SK-N-SH treated with all-trans-retinoic acid at 6 μM for 48 hours (cell line): ENCODE data around the gene C21orf58.

Source experiments
- ATAC-seq: fragments of 200-7000 bp; cut with Tn5 transposase; 3 replicates; pipeline ENCODE4 v1.9.1; 2020; ENCODE audit warnings: mild to moderate bottlenecking, moderate library complexity
- ARNTL ChIP-seq: fragments of 450-650 bp; formaldehyde crosslinking; IDR thresholded peaks from 2 replicates; pipeline ENCODE4 v1.5.0; 2020; ENCODE audit warnings: low read depth, mild to moderate bottlenecking, moderate library complexity, borderline replicate concordance
- CREB5 ChIP-seq: fragments of 250-450 bp; sonication (Bioruptor Pico); IDR thresholded peaks from 2 replicates; pipeline ENCODE4 v1.5.1; 2020; ENCODE audit warnings: low read depth, mild to moderate bottlenecking, moderate library complexity
- CSDC2 ChIP-seq: fragments of 250-450 bp; sonication (Bioruptor Pico); IDR thresholded peaks from 2 replicates; pipeline ENCODE4 v1.5.0; 2020; ENCODE audit warnings: mild to moderate bottlenecking, moderate library complexity
- CSRNP3 ChIP-seq: fragments of 250-450 bp; sonication (Bioruptor Pico); IDR thresholded peaks from 2 replicates; pipeline ENCODE4 v1.5.1; 2021; ENCODE audit warnings: mild to moderate bottlenecking, moderate library complexity
- ESRRG ChIP-seq: fragments of 250-450 bp; sonication (Bioruptor Pico); IDR thresholded peaks from 2 replicates; pipeline ENCODE4 v1.6.1; 2021; ENCODE audit warnings: mild to moderate bottlenecking
- GLIS3 ChIP-seq: fragments of 250-450 bp; sonication (Bioruptor Pico); IDR thresholded peaks from 2 replicates; pipeline ENCODE4 v1.5.0; 2020; ENCODE audit warnings: mild to moderate bottlenecking, moderate library complexity
- ISL1 ChIP-seq: fragments of 250-450 bp; sonication (Bioruptor Pico); IDR thresholded peaks from 2 replicates; pipeline ENCODE4 v2.1.2; 2022; ENCODE audit warnings: mild to moderate bottlenecking, moderate library complexity
- OSR1 ChIP-seq: fragments of 250-450 bp; sonication (Bioruptor Pico); IDR thresholded peaks from 2 replicates; pipeline ENCODE4 v1.8.0; 2022; ENCODE audit warnings: moderate library complexity, mild to moderate bottlenecking, inconsistent platforms
- PATZ1 ChIP-seq: fragments of 250-450 bp; sonication (Bioruptor Pico); IDR thresholded peaks from 2 replicates; pipeline ENCODE4 v1.8.0; 2020; ENCODE audit warnings: mild to moderate bottlenecking, moderate library complexity, borderline replicate concordance
- POU6F1 ChIP-seq: fragments of 250-450 bp; sonication (Bioruptor Pico); IDR thresholded peaks from 2 replicates; pipeline ENCODE4 v1.8.0; 2021; ENCODE audit warnings: low read depth, mild to moderate bottlenecking, moderate library complexity, borderline replicate concordance
- PPARA ChIP-seq: fragments of 250-450 bp; sonication (Bioruptor Pico); IDR thresholded peaks from 2 replicates; pipeline ENCODE4 v1.5.0; 2020; ENCODE audit warnings: mild to moderate bottlenecking, borderline replicate concordance
- RARB ChIP-seq: fragments of 250-450 bp; sonication (Bioruptor Pico); IDR thresholded peaks from 2 replicates; pipeline ENCODE4 v1.8.0; 2021; ENCODE audit warnings: mild to moderate bottlenecking, moderate library complexity
- SNAI2 ChIP-seq: fragments of 250-450 bp; sonication (Bioruptor Pico); IDR thresholded peaks from 2 replicates; pipeline ENCODE4 v1.5.0; 2020; ENCODE audit warnings: mild to moderate bottlenecking, moderate library complexity
- TCF4 ChIP-seq: fragments of 250-450 bp; sonication (Bioruptor Pico); IDR thresholded peaks from 2 replicates; pipeline ENCODE4 v1.8.0; 2021; ENCODE audit warnings: mild to moderate bottlenecking, moderate library complexity, borderline replicate concordance
- TOX ChIP-seq: fragments of 250-450 bp; sonication (Bioruptor Pico); IDR thresholded peaks from 2 replicates; pipeline ENCODE4 v1.8.0; 2021; ENCODE audit warnings: mild to moderate bottlenecking, moderate library complexity, borderline replicate concordance
- ZC3H10 ChIP-seq: fragments of 250-450 bp; sonication (Bioruptor Pico); IDR thresholded peaks from 2 replicates; pipeline ENCODE4 v1.5.1; 2021; ENCODE audit warnings: mild to moderate bottlenecking, moderate library complexity
- ZFP3 ChIP-seq: fragments of 250-450 bp; sonication (Bioruptor Pico); IDR thresholded peaks from 2 replicates; pipeline ENCODE4 v1.5.0; 2020; ENCODE audit warnings: mild to moderate bottlenecking, moderate library complexity
- ZFP30 ChIP-seq: fragments of 450-650 bp; formaldehyde crosslinking; IDR thresholded peaks from 2 replicates; pipeline ENCODE4 v1.5.0; 2022; ENCODE audit warnings: mild to moderate bottlenecking, moderate library complexity
- ZNF565 ChIP-seq: fragments of 450-650 bp; formaldehyde crosslinking; conservative IDR thresholded peaks from 2 replicates; pipeline ENCODE4 v1.5.0; 2020; ENCODE audit warnings: low read depth, mild to moderate bottlenecking, moderate library complexity
- ZNF70 ChIP-seq: fragments of 450-650 bp; formaldehyde crosslinking; IDR thresholded peaks from 2 replicates; pipeline ENCODE4 v1.5.0; 2020; ENCODE audit warnings: mild to moderate bottlenecking, moderate library complexity
- ZNF8 ChIP-seq: fragments of 450-650 bp; formaldehyde crosslinking; IDR thresholded peaks from 2 replicates; pipeline ENCODE4 v1.5.0; 2020; ENCODE audit warnings: mild to moderate bottlenecking, moderate library complexity

C21orf58 gene

GRCh38 chr21:46349134-46349760, 25.6 kb upstream of the C21orf58 start:
- TF ChIP-seq ISL1 = no peak
- no peak for ATAC-seq

GRCh38 chr21:46347791-46348381, 24.2 kb upstream of the C21orf58 start:
- no peak; the same call in 2 of the 3 replicates for ATAC-seq
- no peak for TF ChIP-seq GLIS3 (CRISPR knock-in tag)
- TF ChIP-seq PPARA = no peak
- TF ChIP-seq ARNTL = no peak

GRCh38 chr21:46347203-46347550, 23.5 kb upstream of the C21orf58 start:
- TF ChIP-seq CSRNP3 (CRISPR knock-in tag) (no peak), TCF4 (CRISPR knock-in tag) (no peak), ZFP30 (CRISPR knock-in tag) (no peak), ZC3H10 (CRISPR knock-in tag) (no peak), ZNF565 (CRISPR knock-in tag) (no peak), RARB (CRISPR knock-in tag) (no peak), CSDC2 (CRISPR knock-in tag) (no peak), CREB5 (no peak), ISL1 (no peak), PPARA (no peak), OSR1 (no peak)

GRCh38 chr21:46346296-46347202, 22.9 kb upstream of the C21orf58 start:
- no peak for ATAC-seq
- TF ChIP-seq OSR1 (no peak), TCF4 (CRISPR knock-in tag) (no peak), RARB (CRISPR knock-in tag) (no peak), TOX (CRISPR knock-in tag) (no peak), ZNF70 (CRISPR knock-in tag) (no peak)

More at GRCh38 chr21:46347203-46347550, 23.5 kb upstream of the C21orf58 start:
- ATAC-seq = no peak

GRCh38 chr21:46345861-46346260, 22.2 kb upstream of the C21orf58 start:
- no peak for TF ChIP-seq SNAI2
- TF ChIP-seq ZC3H10 (CRISPR knock-in tag) = no peak
- TF ChIP-seq RARB (CRISPR knock-in tag) = no peak
- TF ChIP-seq ARNTL = no peak
- TF ChIP-seq ZNF8 (CRISPR knock-in tag) = no peak
- no peak for TF ChIP-seq CSDC2 (CRISPR knock-in tag)
- TF ChIP-seq GLIS3 (CRISPR knock-in tag) = no peak
- TF ChIP-seq ISL1 = no peak
- TF ChIP-seq TCF4 (CRISPR knock-in tag) = no peak
- no peak for TF ChIP-seq CREB5
- TF ChIP-seq CSRNP3 (CRISPR knock-in tag) = no peak
- no peak for TF ChIP-seq OSR1
- TF ChIP-seq PPARA = no peak
- TF ChIP-seq TOX (CRISPR knock-in tag) = no peak
- TF ChIP-seq ESRRG (CRISPR knock-in tag) = no peak
- TF ChIP-seq PATZ1 (CRISPR knock-in tag) = no peak
- no peak for TF ChIP-seq ZFP3 (CRISPR knock-in tag)
- TF ChIP-seq POU6F1 (CRISPR knock-in tag) = no peak
- ATAC-seq = no peak
